GM12878 (cell line): Measurements from ENCODE around the gene ZNF385D. TPM values are rescaled to one million over a fixed set of nuclear protein-coding genes. Genes with fewer than 3 reads are reported as not detected.

ENCODE experiments used
- ATAC-seq: fragments of 200-7000 bp; cut with Tn5 transposase; 3 replicates; pipeline ENCODE4 v1.9.1; 2020; ENCODE audit warnings: mild to moderate bottlenecking, moderate library complexity
- BruUV-seq: library from RNA; stranded (reverse); fragments of 400-500 nt; replicated peaks from 2 replicates; lab custom pipeline; 2021; lab: Mats Ljungman, UMichigan
- CTCF ChIA-PET: fragments of 300-600 bp; sonication (Branson Sonifier 250); formaldehyde crosslinking; extraction: SDS; loops from one replicate; lab custom pipeline; 2021; ENCODE audit warnings: inconsistent platforms; lab: Yijun Ruan, JAX
- POLR2A ChIA-PET: fragments of 350-600 bp; formaldehyde crosslinking; extraction: SDS; loops from one replicate; lab custom pipeline; 2021; ENCODE audit warnings: inconsistent platforms; lab: Charles Lee
- RAD21 ChIA-PET: fragments of 300-600 bp; sonication (Branson Sonifier 250); formaldehyde crosslinking; loops from one replicate; lab custom pipeline; 2023; ENCODE audit warnings: antibody characterized with exemption; ENCODE audit not compliant: unreplicated experiment; lab: Charles Lee
- SMC1A ChIA-PET: fragments of 300-600 bp; sonication (Branson Sonifier 250); formaldehyde crosslinking; loops from one replicate; lab custom pipeline; 2023; ENCODE audit not compliant: unreplicated experiment, uncharacterized antibody; lab: Charles Lee
- DNase-seq: peaks from one replicate; pipeline ENCODE4 v3.0.0-alpha.2; 2011; ENCODE audit warnings: low read depth, low spot score
- FAIRE-seq: peaks from 3 replicates; lab custom pipeline; 2011; peaks lifted over from hg19 to GRCh38; lab: Jason Lieb, UNC
- H2AFZ ChIP-seq: 2 replicates; pipeline ENCODE4 v1.6.0; 2011; ENCODE audit warnings: low read depth, low read length, control low read depth; ENCODE audit not compliant: control insufficient read depth
- H3K27ac ChIP-seq: 2 replicates; pipeline ENCODE4 v1.5.1; 2011; ENCODE audit warnings: control low read depth; ENCODE audit not compliant: control insufficient read depth, insufficient read depth
- H3K27me3 ChIP-seq, 2 experiments: replicated peaks in 1 of 2; 2 replicates each; pipeline versions ENCODE4 v1.6.0 to v1.6.1; 2011; ENCODE audit warnings: low read length in 1 of 2; ENCODE audit not compliant: control insufficient read depth in 2 of 2, insufficient read depth in 2 of 2
- H3K36me3 ChIP-seq, 2 experiments: 2 replicates each; pipeline ENCODE4 v1.5.1; 2011; ENCODE audit warnings: low read length in 1 of 2; ENCODE audit not compliant: control insufficient read depth in 2 of 2, insufficient read depth in 2 of 2
- H3K4me1 ChIP-seq: 2 replicates; pipeline ENCODE4 v1.6.1; 2011; ENCODE audit warnings: mild to moderate bottlenecking, low read length, moderate library complexity, mixed read lengths; ENCODE audit not compliant: control insufficient read depth, insufficient read depth
- H3K4me2 ChIP-seq: 2 replicates; pipeline ENCODE4 v1.6.0; 2011; ENCODE audit warnings: control low read depth; ENCODE audit not compliant: control insufficient read depth, insufficient read depth
- H3K4me3 ChIP-seq: fragments of 200-600 bp; sonication (generic); 2 replicates; pipeline ENCODE4 v1.5.1; 2016
- H3K79me2 ChIP-seq: 2 replicates; pipeline ENCODE4 v1.6.0; 2011; ENCODE audit warnings: low read length; ENCODE audit not compliant: control insufficient read depth, insufficient read depth
- H3K9ac ChIP-seq: 2 replicates; pipeline ENCODE4 v1.8.0; 2011; ENCODE audit warnings: low read length, control low read depth, mixed read lengths; ENCODE audit not compliant: control insufficient read depth, insufficient read depth
- H3K9me3 ChIP-seq: replicated peaks from 3 replicates; pipeline ENCODE4 v1.5.1; 2011; ENCODE audit warnings: mild to moderate bottlenecking, low read length; ENCODE audit not compliant: control insufficient read depth, insufficient read depth
- H4K20me1 ChIP-seq: 2 replicates; pipeline ENCODE4 v1.6.0; 2011; ENCODE audit not compliant: control insufficient read depth, insufficient read depth
- BMI1 ChIP-seq: fragments of 450-650 bp; IDR thresholded peaks from 2 replicates; pipeline ENCODE4 v1.6.1; 2016; ENCODE audit warnings: mild to moderate bottlenecking, moderate library complexity, borderline replicate concordance
- BRCA1 ChIP-seq: IDR thresholded peaks from 2 replicates; pipeline ENCODE4 v1.6.1; 2011; ENCODE audit warnings: low read depth, low read length, improper control_type of control experiment
- FOXM1 ChIP-seq: IDR thresholded peaks from 2 replicates; pipeline ENCODE4 v1.6.1; 2012; ENCODE audit warnings: low read depth, mild to moderate bottlenecking, inconsistent platforms, low read length, moderate library complexity
- IKZF1 ChIP-seq: fragments of 450-650 bp; conservative IDR thresholded peaks from 2 replicates; pipeline ENCODE4 v1.6.1; 2017; ENCODE audit warnings: antibody characterized with exemption, mild to moderate bottlenecking
- KDM1A ChIP-seq: fragments of 200-600 bp; sonication (generic); IDR thresholded peaks from 2 replicates; pipeline ENCODE4 v1.6.1; 2016; ENCODE audit warnings: borderline replicate concordance
- NR2F1 ChIP-seq: fragments of 450-650 bp; conservative IDR thresholded peaks from 2 replicates; pipeline ENCODE4 v1.6.1; 2017; ENCODE audit warnings: mild to moderate bottlenecking
- RAD21 ChIP-seq: IDR thresholded peaks from 2 replicates; pipeline ENCODE4 v1.6.1; 2011; ENCODE audit warnings: mild to moderate bottlenecking, low read depth, low read length, moderate library complexity; ENCODE audit not compliant: insufficient read depth
- RCOR1 ChIP-seq: conservative IDR thresholded peaks from 2 replicates; pipeline ENCODE4 v1.6.1; 2012; ENCODE audit warnings: low read depth, low read length, improper control_type of control experiment
- SMAD5 ChIP-seq: IDR thresholded peaks from 2 replicates; pipeline ENCODE4 v1.6.1; 2016; ENCODE audit warnings: antibody characterized with exemption, low read depth
- SP1 ChIP-seq: IDR thresholded peaks from one replicate; pipeline ENCODE4 v1.6.1; 2011; ENCODE audit warnings: low read depth, low read length
- SPI1 ChIP-seq: IDR thresholded peaks from 2 replicates; pipeline ENCODE4 v1.6.1; 2011; ENCODE audit warnings: low read depth, mild to moderate bottlenecking, low read length, moderate library complexity, borderline replicate concordance; ENCODE audit not compliant: insufficient read depth
- SREBF1 ChIP-seq: IDR thresholded peaks from 2 replicates; pipeline ENCODE4 v1.6.1; 2012; ENCODE audit warnings: mild to moderate bottlenecking, low read length
- SUPT20H ChIP-seq: IDR thresholded peaks from 2 replicates; pipeline ENCODE4 v1.6.1; 2011; ENCODE audit warnings: low read depth, mild to moderate bottlenecking, low read length, moderate library complexity, borderline replicate concordance; ENCODE audit not compliant: control insufficient read depth
- SUZ12 ChIP-seq: fragments of 200-600 bp; sonication (generic); IDR thresholded peaks from one replicate; pipeline ENCODE4 v1.6.1; 2018; ENCODE audit warnings: antibody characterized with exemption, mild to moderate bottlenecking; ENCODE audit not compliant: unreplicated experiment
- ZNF274 ChIP-seq: IDR thresholded peaks from one replicate; pipeline ENCODE4 v1.8.0; 2011; ENCODE audit not compliant: insufficient read length, insufficient read depth
- WGBS: methylation state at CpG from one replicate; pipeline ENCODE4 v1.1.6; 2016; ENCODE audit warnings: low lambda C conversion rate; ENCODE audit not compliant: insufficient replicate concordance, insufficient coverage; ENCODE audit errors: missing lambda C conversion rate; 5-methylcytosine and 5-hydroxymethylcytosine counted together
- in situ Hi-C: fragments of 300-500 bp; cut with MboI; formaldehyde crosslinking; loops from 9 replicates; pipeline ENCODE4 v1.14.3; 2018; ENCODE audit warnings: mixed read lengths
- intact Hi-C: fragments of 100-400 bp; cut with micrococcal nuclease; formaldehyde crosslinking; loops from one replicate; pipeline ENCODE4 v1.14.2; 2022; ENCODE audit not compliant: unreplicated experiment
- polyA plus RNA-seq, 11 experiments: library from polyadenylated mRNA; depleted of rRNA in 4 of 11; unstranded in 6 of 11; stranded (reverse) in 5 of 11; fragments of >200 nt; fragmentation: Nextera tagmentation in 4 of 11; fragmentation: Illumina TruSeq in 1 of 11; extraction: Ambion mirVana in 4 of 11; extraction: Trizol in 1 of 11; gene quantifications; 1 replicate in 1 of 11; 2 replicates in 10 of 11; pipeline versions ENCODE4 v1.2.1 to v1.2.3, GENCODE V29; 2011 to 2016; ENCODE audit warnings: inconsistent platforms in 2 of 11, missing spikeins in 2 of 11, low read depth in 1 of 11
- total RNA-seq, 4 experiments: library from RNA; depleted of rRNA in 3 of 4; stranded (reverse); fragments of >200 nt in 3 of 4; fragmentation: Illumina TruSeq in 1 of 4; extraction: Trizol in 1 of 4; gene quantifications; 2 replicates each; pipeline versions ENCODE4 v1.2.1 to v1.2.3, GENCODE V29; 2013 to 2021
- TF ChIP-seq, protein P1 (sequence below): IDR thresholded peaks from 2 replicates; pipeline ENCODE4 v1.6.1; 2012; ENCODE audit warnings: mild to moderate bottlenecking, low read depth, low read length
- TF ChIP-seq, protein P2 (sequence below): IDR thresholded peaks from 2 replicates; pipeline ENCODE4 v1.6.1; 2012; ENCODE audit warnings: low read depth, low read length, improper control_type of control experiment
- TF ChIP-seq, protein P3 (sequence below): IDR thresholded peaks from 2 replicates; pipeline ENCODE4 v1.6.1; 2011; ENCODE audit warnings: borderline replicate concordance, low read depth, mild to moderate bottlenecking, moderate library complexity, low read length; ENCODE audit not compliant: insufficient read depth, poor library complexity, severe bottlenecking

The ZNF385D gene
- total and polyA plus RNA-seq, 10 of the 15 experiments (the other 5 are each of a cell fraction or from before 2014, with no cell fraction given): 0.01 to 0.62 (median 0.18) TPM; not detected in 5

DNA sequence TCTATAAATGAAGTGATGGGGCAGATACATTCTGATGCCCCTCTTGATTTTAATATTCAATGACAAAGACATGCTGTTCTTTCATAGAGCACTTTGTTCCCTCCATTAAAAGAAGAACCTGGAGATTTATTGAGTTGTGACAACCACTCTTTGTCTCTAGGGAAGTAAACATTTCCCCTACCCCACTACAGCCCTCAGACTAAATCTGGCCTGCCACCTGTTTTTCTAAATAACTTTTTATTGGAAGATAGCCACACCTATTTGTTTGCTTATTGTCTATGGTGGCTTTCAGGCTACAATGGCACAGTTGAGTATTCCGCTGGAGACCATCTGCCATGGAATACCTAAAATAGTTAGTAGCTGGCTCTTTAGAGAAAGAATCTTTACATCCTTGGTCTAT, 41.2 kb upstream of the ZNF385D start (continued):
- TF ChIP-seq, protein P1, sequence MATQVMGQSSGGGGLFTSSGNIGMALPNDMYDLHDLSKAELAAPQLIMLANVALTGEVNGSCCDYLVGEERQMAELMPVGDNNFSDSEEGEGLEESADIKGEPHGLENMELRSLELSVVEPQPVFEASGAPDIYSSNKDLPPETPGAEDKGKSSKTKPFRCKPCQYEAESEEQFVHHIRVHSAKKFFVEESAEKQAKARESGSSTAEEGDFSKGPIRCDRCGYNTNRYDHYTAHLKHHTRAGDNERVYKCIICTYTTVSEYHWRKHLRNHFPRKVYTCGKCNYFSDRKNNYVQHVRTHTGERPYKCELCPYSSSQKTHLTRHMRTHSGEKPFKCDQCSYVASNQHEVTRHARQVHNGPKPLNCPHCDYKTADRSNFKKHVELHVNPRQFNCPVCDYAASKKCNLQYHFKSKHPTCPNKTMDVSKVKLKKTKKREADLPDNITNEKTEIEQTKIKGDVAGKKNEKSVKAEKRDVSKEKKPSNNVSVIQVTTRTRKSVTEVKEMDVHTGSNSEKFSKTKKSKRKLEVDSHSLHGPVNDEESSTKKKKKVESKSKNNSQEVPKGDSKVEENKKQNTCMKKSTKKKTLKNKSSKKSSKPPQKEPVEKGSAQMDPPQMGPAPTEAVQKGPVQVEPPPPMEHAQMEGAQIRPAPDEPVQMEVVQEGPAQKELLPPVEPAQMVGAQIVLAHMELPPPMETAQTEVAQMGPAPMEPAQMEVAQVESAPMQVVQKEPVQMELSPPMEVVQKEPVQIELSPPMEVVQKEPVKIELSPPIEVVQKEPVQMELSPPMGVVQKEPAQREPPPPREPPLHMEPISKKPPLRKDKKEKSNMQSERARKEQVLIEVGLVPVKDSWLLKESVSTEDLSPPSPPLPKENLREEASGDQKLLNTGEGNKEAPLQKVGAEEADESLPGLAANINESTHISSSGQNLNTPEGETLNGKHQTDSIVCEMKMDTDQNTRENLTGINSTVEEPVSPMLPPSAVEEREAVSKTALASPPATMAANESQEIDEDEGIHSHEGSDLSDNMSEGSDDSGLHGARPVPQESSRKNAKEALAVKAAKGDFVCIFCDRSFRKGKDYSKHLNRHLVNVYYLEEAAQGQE: no peak
- TF ChIP-seq, protein P2, sequence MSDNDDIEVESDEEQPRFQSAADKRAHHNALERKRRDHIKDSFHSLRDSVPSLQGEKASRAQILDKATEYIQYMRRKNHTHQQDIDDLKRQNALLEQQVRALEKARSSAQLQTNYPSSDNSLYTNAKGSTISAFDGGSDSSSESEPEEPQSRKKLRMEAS: no peak

DNA sequence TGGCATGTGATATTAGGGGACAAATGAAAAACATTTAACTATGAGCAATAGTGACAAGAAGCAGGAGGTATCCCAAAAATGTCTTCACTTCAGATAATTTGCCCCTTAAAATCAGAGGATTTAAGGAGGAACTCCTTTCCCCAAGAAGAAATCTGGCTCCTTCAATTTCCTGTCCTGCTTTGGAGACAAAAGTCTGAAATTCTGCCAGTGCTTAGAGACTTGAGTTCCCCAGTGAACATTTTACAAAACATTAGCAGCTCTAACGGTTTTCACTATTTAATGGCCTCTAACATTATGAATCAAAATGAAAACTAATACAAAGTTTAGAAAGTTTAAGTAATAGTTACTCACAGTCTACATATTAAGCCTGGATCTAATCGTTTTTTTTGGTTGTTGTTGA, 40.3 kb upstream of the ZNF385D start:
- no peaks in the 10 kb centered on the region for H3K4me1 ChIP-seq
- in situ Hi-C loops (no loop called here), intact Hi-C loops (no loop called here)
- no peak for FAIRE-seq
- POLR2A ChIA-PET: no interaction called here
- H3K4me3 ChIP-seq: no peak overlapping the region
- SMC1A ChIA-PET: no interaction called here
- WGBS: 0% methylated on average over 2 of the region's 2 CpGs
- no peaks in the 10 kb centered on the region for H3K79me2 ChIP-seq
- RAD21 ChIA-PET: interaction anchor here (1.3 kb wide), 1 partner anchor 10 kb away, joined by 3 read pairs; no protein-coding TSS in a partner anchor
- no peak overlapping the region for H3K27ac ChIP-seq
- no peaks in the 10 kb centered on the region for H3K36me3 ChIP-seq
- no peaks in the 10 kb centered on the region for H3K9me3 ChIP-seq
- ATAC-seq: no peak
- no peaks in the 10 kb centered on the region for H4K20me1 ChIP-seq
- no peak overlapping the region for H2AFZ ChIP-seq
- H3K9ac ChIP-seq: no peak overlapping the region
- CTCF ChIA-PET: no interaction called here
- H3K27me3 ChIP-seq: no peaks in the 10 kb centered on the region
- DNase-seq: no peak
- no peak for TF ChIP-seq SUZ12
- TF ChIP-seq FOXM1: no peak
- TF ChIP-seq BMI1: no peak
- no peak for TF ChIP-seq RAD21
- no peak for TF ChIP-seq SREBF1
- TF ChIP-seq, protein P3, sequence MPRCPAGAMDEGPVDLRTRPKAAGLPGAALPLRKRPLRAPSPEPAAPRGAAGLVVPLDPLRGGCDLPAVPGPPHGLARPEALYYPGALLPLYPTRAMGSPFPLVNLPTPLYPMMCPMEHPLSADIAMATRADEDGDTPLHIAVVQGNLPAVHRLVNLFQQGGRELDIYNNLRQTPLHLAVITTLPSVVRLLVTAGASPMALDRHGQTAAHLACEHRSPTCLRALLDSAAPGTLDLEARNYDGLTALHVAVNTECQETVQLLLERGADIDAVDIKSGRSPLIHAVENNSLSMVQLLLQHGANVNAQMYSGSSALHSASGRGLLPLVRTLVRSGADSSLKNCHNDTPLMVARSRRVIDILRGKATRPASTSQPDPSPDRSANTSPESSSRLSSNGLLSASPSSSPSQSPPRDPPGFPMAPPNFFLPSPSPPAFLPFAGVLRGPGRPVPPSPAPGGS: no peak
- TF ChIP-seq RCOR1: no peak
- TF ChIP-seq SMAD5: no peak
- TF ChIP-seq SP1: no peak
- no peak for TF ChIP-seq SPI1
- TF ChIP-seq BRCA1: no peak
- no peak for TF ChIP-seq SUPT20H
- no peak for TF ChIP-seq ZNF274
- TF ChIP-seq KDM1A: no peak
- no peak for TF ChIP-seq IKZF1
- no peak for TF ChIP-seq NR2F1
- no TSS peak for BruUV-seq
- no peak overlapping the region for H3K4me2 ChIP-seq
